ENCODE measurements around the gene PPARD.
A peak's percentile ranks its signal among the peaks of the same experiment; 100 is the strongest.

The PPARD gene

GRCh38 chr6:35311390-35312075, 30.8 kb upstream of the PPARD start:
- ChIA-PET CTCF (no interaction called here), POLR2A (ENCODE audit: low non-redundant PET) (no interaction called here)
- no peak for TF ChIP-seq CTCF (conservative IDR thresholded peaks at IDR 0.05; ENCODE audit: low read depth)
- 0 out of 2 replicates have a peak overlapping the region, but pooled peaks have one; percentile 2 for H3K27ac ChIP-seq
- DNase-seq (ENCODE audit: low spot score), result no peak

GRCh38 chr6:35312076-35312800, 30.1 kb upstream of the PPARD start:
- CTCF ChIA-PET, result interaction anchor here (0.6 kb wide), 1 partner anchor 137 kb away, joined by 4 read pairs; no protein-coding TSS in a partner anchor
- 0 out of 2 replicates have a peak overlapping the region, but pooled peaks have one; percentile 2 for H3K27ac ChIP-seq

GRCh38 chr6:35312807-35313206, 29.6 kb upstream of the PPARD start:
- no peak for TF ChIP-seq CTCF (conservative IDR thresholded peaks at IDR 0.05; ENCODE audit: low read depth)
- CTCF ChIA-PET, result no interaction called here
- POLR2A ChIA-PET (ENCODE audit: low non-redundant PET), result no interaction called here
- DNase-seq (ENCODE audit: low spot score), result no peak
- 0 out of 2 replicates have a peak overlapping the region, but pooled peaks have one; percentile 2 for H3K27ac ChIP-seq

More at GRCh38 chr6:35312076-35312800, 30.1 kb upstream of the PPARD start:
- POLR2A ChIA-PET (ENCODE audit: low non-redundant PET), result no interaction called here
- DNase-seq (ENCODE audit: low spot score), result no peak
- no peak for TF ChIP-seq CTCF (conservative IDR thresholded peaks at IDR 0.05; ENCODE audit: low read depth)

- POLR2A ChIA-PET (ENCODE audit: low non-redundant PET), result no interaction called here
- TF ChIP-seq CTCF (conservative IDR thresholded peaks at IDR 0.05; ENCODE audit: low read depth), result no peak
- CTCF ChIA-PET, result interaction anchor here (0.5 kb wide), 1 partner anchor 12 kb away, joined by 3 read pairs; no protein-coding TSS in a partner anchor
- peak overlapping the region; percentile 68 for H3K27ac ChIP-seq
- no peak for DNase-seq (ENCODE audit: low spot score)
Measured at GRCh38 chr6:35317483-35318195, 24.7 kb upstream of the PPARD start.

- TF ChIP-seq CTCF (conservative IDR thresholded peaks at IDR 0.05; ENCODE audit: low read depth), result peak; percentile 19; the same call in 1 of the 2 replicates
- peak; percentile 78 for DNase-seq (ENCODE audit: low spot score)
- POLR2A ChIA-PET (ENCODE audit: low non-redundant PET), result no interaction called here
- peak overlapping the region; percentile 68 for H3K27ac ChIP-seq
- CTCF ChIA-PET, result interaction anchor here (0.5 kb wide), 1 partner anchor 13 kb away, joined by 3 read pairs; no protein-coding TSS in a partner anchor
Measured at GRCh38 chr6:35318196-35319171, 23.9 kb upstream of the PPARD start.
